GM12874 (cell line): Measurements from ENCODE around the gene MED12L.

Experiments used
- TF ChIP-seq, protein P1 (sequence below): IDR thresholded peaks from 2 replicates; pipeline ENCODE4 v1.5.1; 2011; ENCODE audit warnings: low read depth, mild to moderate bottlenecking, control low read depth, low read length, moderate library complexity; ENCODE audit not compliant: insufficient read depth

MED12L gene

DNA sequence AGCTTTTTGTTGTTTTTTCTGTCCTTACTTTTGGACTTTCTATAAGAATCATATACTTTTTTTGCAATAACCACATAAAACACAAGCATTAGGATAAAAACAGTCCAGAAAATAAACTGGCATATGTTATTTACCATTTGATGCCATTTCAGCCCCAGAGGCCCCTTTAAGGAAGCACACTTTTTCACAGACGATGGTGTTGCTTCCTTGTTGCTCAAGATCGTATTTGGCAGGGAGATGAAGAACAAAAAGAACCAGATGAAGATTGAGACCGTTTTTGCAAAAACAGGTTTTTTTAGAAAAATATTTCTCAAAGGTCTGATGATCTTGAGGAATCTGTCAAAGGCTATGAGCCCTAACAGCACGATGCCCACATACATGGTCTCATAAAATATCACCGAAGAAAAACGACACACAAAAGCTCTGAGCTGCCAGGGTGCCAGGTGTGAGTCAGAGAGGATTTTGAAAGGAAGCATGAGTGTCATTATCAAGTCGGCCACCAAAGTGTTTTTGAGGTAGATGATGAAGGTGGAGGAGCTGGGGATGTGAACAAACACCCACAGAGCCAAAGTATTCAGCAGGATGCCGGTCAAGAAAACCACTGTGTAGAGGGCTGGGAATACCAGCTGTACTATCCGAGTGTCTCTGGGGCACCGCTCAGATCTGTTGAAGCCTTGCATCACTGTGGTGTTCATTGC lies 243.0 kb downstream of the MED12L start:
- TF ChIP-seq, protein P1, sequence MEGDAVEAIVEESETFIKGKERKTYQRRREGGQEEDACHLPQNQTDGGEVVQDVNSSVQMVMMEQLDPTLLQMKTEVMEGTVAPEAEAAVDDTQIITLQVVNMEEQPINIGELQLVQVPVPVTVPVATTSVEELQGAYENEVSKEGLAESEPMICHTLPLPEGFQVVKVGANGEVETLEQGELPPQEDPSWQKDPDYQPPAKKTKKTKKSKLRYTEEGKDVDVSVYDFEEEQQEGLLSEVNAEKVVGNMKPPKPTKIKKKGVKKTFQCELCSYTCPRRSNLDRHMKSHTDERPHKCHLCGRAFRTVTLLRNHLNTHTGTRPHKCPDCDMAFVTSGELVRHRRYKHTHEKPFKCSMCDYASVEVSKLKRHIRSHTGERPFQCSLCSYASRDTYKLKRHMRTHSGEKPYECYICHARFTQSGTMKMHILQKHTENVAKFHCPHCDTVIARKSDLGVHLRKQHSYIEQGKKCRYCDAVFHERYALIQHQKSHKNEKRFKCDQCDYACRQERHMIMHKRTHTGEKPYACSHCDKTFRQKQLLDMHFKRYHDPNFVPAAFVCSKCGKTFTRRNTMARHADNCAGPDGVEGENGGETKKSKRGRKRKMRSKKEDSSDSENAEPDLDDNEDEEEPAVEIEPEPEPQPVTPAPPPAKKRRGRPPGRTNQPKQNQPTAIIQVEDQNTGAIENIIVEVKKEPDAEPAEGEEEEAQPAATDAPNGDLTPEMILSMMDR: no peak

DNA sequence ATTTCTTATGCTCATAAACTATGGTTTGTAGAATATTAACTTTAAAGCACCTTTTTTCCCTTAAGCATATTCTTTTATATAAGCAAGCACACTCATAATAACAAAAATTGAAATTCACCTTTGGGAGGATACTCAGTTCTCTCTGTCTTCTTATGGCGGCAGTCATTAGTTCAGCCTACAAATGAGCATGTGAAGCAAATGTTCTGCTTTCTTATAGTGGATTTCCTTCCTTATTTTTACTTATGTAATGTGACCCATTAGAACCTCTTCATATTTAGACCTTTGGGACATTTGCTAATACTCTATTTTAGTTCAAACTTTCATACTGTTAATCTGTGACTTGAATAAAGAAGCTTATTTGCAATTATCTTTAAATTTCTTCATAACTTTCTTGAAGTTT lies 243.9 kb downstream of the MED12L start, which contains the start of gene P2RY13:
Gene P2RY13 (minus strand): TSS at position 187 of the 400 bp plus-strand sequence. CDS start 21 bp downstream, at position 166.
- TF ChIP-seq, protein P1: no peak

- TF ChIP-seq, protein P1: no peak
Measured at GRCh38 chr3:151330379-151330778, 244.9 kb downstream of the MED12L start.

DNA sequence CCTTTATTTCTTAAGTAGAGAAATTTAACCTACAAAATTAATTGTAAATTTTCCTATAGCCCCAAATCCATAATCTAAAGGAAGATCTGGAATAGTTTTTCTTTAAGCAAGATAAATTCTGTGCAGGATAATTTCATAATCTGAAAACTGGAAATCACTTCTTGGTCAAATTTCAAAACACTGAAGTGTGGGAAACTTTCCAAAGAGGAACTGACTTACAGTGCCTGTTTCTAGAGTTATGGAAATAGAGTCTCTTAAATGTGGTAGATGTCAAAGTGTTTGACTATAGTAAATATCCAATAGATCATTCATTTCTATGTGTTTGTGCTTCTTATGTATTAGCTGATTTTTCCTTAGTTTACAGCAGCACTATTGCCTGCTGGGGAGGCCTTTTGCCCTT lies 245.4 kb downstream of the MED12L start:
- TF ChIP-seq, protein P1: no peak

- TF ChIP-seq, protein P1: no peak
Measured at GRCh38 chr3:151331696-151332095, 246.2 kb downstream of the MED12L start.

DNA sequence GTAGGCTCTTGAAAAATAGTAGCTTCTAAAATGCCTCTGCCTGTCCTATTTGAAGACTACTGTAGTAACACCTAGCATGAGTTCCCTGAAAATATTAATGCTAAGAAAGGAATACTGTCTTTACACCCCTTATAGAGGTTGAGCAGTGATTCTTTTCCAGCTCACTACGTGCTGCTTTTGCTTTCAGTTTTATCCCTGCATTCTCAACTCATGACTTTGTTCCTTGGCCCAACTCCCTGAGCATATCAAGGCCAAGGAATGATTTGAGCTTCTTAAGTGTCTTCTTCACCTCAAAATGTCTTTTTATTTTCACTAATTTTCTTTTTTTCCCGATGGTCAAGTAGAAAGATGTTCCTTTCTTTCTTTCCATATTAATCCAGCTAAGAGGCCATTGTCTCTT lies 260.4 kb downstream of the MED12L start:
- TF ChIP-seq, protein P1: no peak

DNA sequence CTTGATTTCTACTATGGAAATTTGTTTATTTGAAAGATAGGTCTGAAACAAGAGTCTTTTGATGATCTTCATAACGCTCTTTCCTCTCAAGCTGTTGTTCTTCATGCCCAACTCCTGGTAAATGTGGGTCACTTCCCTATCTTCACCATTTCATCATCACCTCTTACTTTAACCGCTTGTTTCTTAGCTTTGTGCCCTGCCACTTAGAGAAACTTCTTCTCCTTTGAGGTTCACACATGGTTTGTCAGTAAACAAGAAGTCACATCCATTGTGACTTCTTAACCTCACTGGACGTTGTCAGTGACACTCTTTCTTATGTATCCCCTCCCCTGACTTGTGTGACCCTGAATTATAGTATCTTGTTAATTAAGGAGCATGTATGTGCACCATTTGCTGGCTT lies 260.8 kb downstream of the MED12L start:
- TF ChIP-seq, protein P1: no peak

GRCh38 chr3:151347432-151347831 lies 262.0 kb downstream of the MED12L start:
- TF ChIP-seq, protein P1: no peak
